SK-N-SH (cell line): Measurements from ENCODE around the gene CBFA2T3. TPM values are rescaled to one million over a fixed set of nuclear protein-coding genes. Genes with fewer than 3 reads are reported as not detected.

Experiments used
- CTCF ChIA-PET: fragments of 300-600, 350-600 bp; formaldehyde crosslinking; extraction: SDS; loops from one replicate; lab custom pipeline; 2021; lab: Yijun Ruan, JAX
- POLR2A ChIA-PET: fragments of 350-600 bp; sonication (Branson Sonifier 250); formaldehyde crosslinking; extraction: SDS; loops from one replicate; lab custom pipeline; 2020; ENCODE audit warnings: antibody characterized with exemption, inconsistent platforms; lab: Yijun Ruan, JAX
- DNase-seq: peaks from one replicate; pipeline ENCODE4 v3.0.0; 2012
- H2AFZ ChIP-seq: fragments of 200-600 bp; sonication (generic); 2 replicates; pipeline ENCODE4 v1.8.1; 2016; ENCODE audit warnings: antibody characterized with exemption, mild to moderate bottlenecking, low read depth
- H3F3A ChIP-seq: fragments of 200-600 bp; sonication (generic); replicated peaks from 2 replicates; pipeline ENCODE3; 2016; ENCODE audit warnings: antibody characterized with exemption, mild to moderate bottlenecking; ENCODE audit not compliant: insufficient read depth
- H3K27ac ChIP-seq, 2 experiments: fragments of 200-500 bp in 1 of 2; fragments of 200-600 bp in 1 of 2; sonication (Bioruptor generic) in 1 of 2; sonication (generic), shearing (Covaris generic) in 1 of 2; 2 replicates each; pipeline versions ENCODE4 v1.5.1 to v1.6.1; 2014 to 2016; ENCODE audit warnings: low read depth in 2 of 2, inconsistent platforms in 1 of 2, low read length in 1 of 2, mild to moderate bottlenecking in 1 of 2, mixed read lengths in 1 of 2
- H3K27me3 ChIP-seq: fragments of 200-600 bp; sonication (generic), shearing (Covaris generic); 2 replicates; pipeline ENCODE4 v1.6.1; 2016; ENCODE audit warnings: mixed run types; ENCODE audit not compliant: insufficient read depth
- H3K36me3 ChIP-seq, 2 experiments: fragments of 200-500 bp in 1 of 2; fragments of 200-600 bp in 1 of 2; sonication (Bioruptor generic) in 1 of 2; sonication (generic) in 1 of 2; replicated peaks in 1 of 2; 2 replicates each; pipeline versions ENCODE3 to v1.5.1; 2014 to 2016; ENCODE audit warnings: low read length in 1 of 2, mild to moderate bottlenecking in 1 of 2; ENCODE audit not compliant: insufficient read depth in 2 of 2, control insufficient read depth in 1 of 2
- H3K4me1 ChIP-seq, 2 experiments: fragments of 200-500 bp in 1 of 2; fragments of 200-600 bp in 1 of 2; sonication (Bioruptor generic) in 1 of 2; sonication (generic), shearing (Covaris generic) in 1 of 2; 2 replicates each; pipeline versions ENCODE4 v1.5.1 to v1.6.1; 2014 to 2016; ENCODE audit warnings: low read depth in 1 of 2, low read length in 1 of 2, mixed run types in 1 of 2; ENCODE audit not compliant: insufficient read depth in 2 of 2, control insufficient read depth in 1 of 2
- H3K4me2 ChIP-seq: fragments of 200-600 bp; sonication (generic), shearing (Covaris generic); 2 replicates; pipeline ENCODE4 v1.6.1; 2017; ENCODE audit warnings: mixed run types
- H3K4me3 ChIP-seq, 2 experiments: fragments of 200-500 bp in 1 of 2; fragments of 200-600 bp in 1 of 2; sonication (Bioruptor generic) in 1 of 2; sonication (generic), shearing (Covaris generic) in 1 of 2; 2 replicates each; pipeline versions ENCODE4 v1.5.1 to v1.8.1; 2014 to 2016; ENCODE audit warnings: low read depth in 2 of 2, inconsistent platforms in 1 of 2, low read length in 1 of 2, mild to moderate bottlenecking in 1 of 2, mixed read lengths in 1 of 2, moderate library complexity in 1 of 2
- H3K79me2 ChIP-seq: fragments of 200-600 bp; sonication (generic); 2 replicates; pipeline ENCODE4 v1.8.1; 2017; ENCODE audit warnings: mild to moderate bottlenecking; ENCODE audit not compliant: insufficient read depth
- H3K9ac ChIP-seq: fragments of 200-600 bp; sonication (generic); 2 replicates; pipeline ENCODE4 v1.6.1; 2017; ENCODE audit warnings: mixed run types
- H3K9me2 ChIP-seq: fragments of 200-600 bp; sonication (generic); 2 replicates; pipeline ENCODE4 v1.6.1; 2017; ENCODE audit warnings: mixed run types
- H3K9me3 ChIP-seq: fragments of 200-600 bp; sonication (generic); 2 replicates; pipeline ENCODE4 v1.6.1; 2017; ENCODE audit warnings: mixed run types, mild to moderate bottlenecking, moderate library complexity
- H4K20me1 ChIP-seq: fragments of 200-600 bp; sonication (generic); 2 replicates; pipeline ENCODE4 v1.6.1; 2017; ENCODE audit warnings: mild to moderate bottlenecking, mixed run types; ENCODE audit not compliant: insufficient read depth
- ELF1 ChIP-seq: IDR thresholded peaks from 2 replicates; pipeline ENCODE4 v1.4.0; 2012
- EP300 ChIP-seq, 2 experiments: IDR thresholded peaks; 2 replicates each; pipeline versions ENCODE4 v1.4.0 to v1.6.1; 2012; ENCODE audit warnings: borderline replicate concordance in 1 of 2, low read depth in 1 of 2, low read length in 1 of 2
- EZH2phosphoT487 ChIP-seq: fragments of 200-600 bp; sonication (generic); IDR thresholded peaks from 2 replicates; pipeline ENCODE4 v1.6.1; 2017; ENCODE audit warnings: low read depth, mixed run types, mild to moderate bottlenecking, antibody characterized with exemption, moderate library complexity, borderline replicate concordance
- FOSL2 ChIP-seq: IDR thresholded peaks from 2 replicates; pipeline ENCODE4 v1.4.0; 2012; ENCODE audit warnings: low read depth, mild to moderate bottlenecking, moderate library complexity, borderline replicate concordance
- FOXM1 ChIP-seq: IDR thresholded peaks from 2 replicates; pipeline ENCODE4 v1.4.0; 2012; ENCODE audit warnings: low read depth, mild to moderate bottlenecking
- GABPA ChIP-seq: IDR thresholded peaks from 2 replicates; pipeline ENCODE4 v1.4.0; 2012; ENCODE audit warnings: low read depth, mild to moderate bottlenecking
- GATA2 ChIP-seq: sonication (generic); formaldehyde crosslinking; IDR thresholded peaks from 2 replicates; pipeline ENCODE4 v1.5.0; 2020; ENCODE audit warnings: mild to moderate bottlenecking, missing genetic modification reagents
- MXI1 ChIP-seq: IDR thresholded peaks from 2 replicates; pipeline ENCODE4 v1.6.1; 2012; ENCODE audit warnings: mild to moderate bottlenecking, low read depth, low read length, improper control_type of control experiment
- NFIC ChIP-seq: IDR thresholded peaks from 2 replicates; pipeline ENCODE4 v1.4.0; 2012; ENCODE audit warnings: borderline replicate concordance
- NRF1 ChIP-seq: IDR thresholded peaks from 2 replicates; pipeline ENCODE4 v1.6.1; 2012; ENCODE audit warnings: low read depth, mild to moderate bottlenecking, low read length
- RFX5 ChIP-seq: IDR thresholded peaks from 2 replicates; pipeline ENCODE4 v1.6.1; 2012; ENCODE audit warnings: mild to moderate bottlenecking, improper control_type of control experiment, low read length
- SIN3A ChIP-seq: IDR thresholded peaks from 2 replicates; pipeline ENCODE4 v1.6.1; 2012; ENCODE audit warnings: low read depth, mild to moderate bottlenecking, low read length, moderate library complexity, borderline replicate concordance
- SMC3 ChIP-seq: IDR thresholded peaks from 2 replicates; pipeline ENCODE4 v1.6.1; 2012; ENCODE audit warnings: low read depth, low read length, improper control_type of control experiment
- TAF1 ChIP-seq: IDR thresholded peaks from 2 replicates; pipeline ENCODE4 v1.6.1; 2012; ENCODE audit warnings: low read depth, mild to moderate bottlenecking, low read length, moderate library complexity, borderline replicate concordance
- TCF12 ChIP-seq: IDR thresholded peaks from 2 replicates; pipeline ENCODE4 v1.4.0; 2012
- YY1 ChIP-seq: IDR thresholded peaks from 2 replicates; pipeline ENCODE4 v1.4.0; 2012; ENCODE audit warnings: low read depth, mild to moderate bottlenecking
- WGBS: methylation state at CpG from one replicate; pipeline ENCODE4 v1.1.6; 2017; ENCODE audit warnings: low lambda C conversion rate; 5-methylcytosine and 5-hydroxymethylcytosine counted together
- polyA plus RNA-seq, 3 experiments: library from polyadenylated mRNA; depleted of rRNA; stranded (reverse); fragments of >200 nt; gene quantifications; 2 replicates each; pipeline ENCODE4 v1.2.3, GENCODE V29; 2012
- TF ChIP-seq, protein P1 (sequence below): IDR thresholded peaks from 2 replicates; pipeline ENCODE4 v1.4.0; 2012; ENCODE audit warnings: low read depth, borderline replicate concordance
- TF ChIP-seq, protein P2 (sequence below): fragments of 150-350 bp; IDR thresholded peaks from 2 replicates; pipeline ENCODE4 v1.6.1; 2016; ENCODE audit warnings: mild to moderate bottlenecking, low read depth, low read length
- TF ChIP-seq, protein P3 (sequence below): IDR thresholded peaks from 2 replicates; pipeline ENCODE4 v1.4.0; 2012; ENCODE audit warnings: low read depth
- TF ChIP-seq, protein P4 (sequence below): IDR thresholded peaks from 2 replicates; pipeline ENCODE4; 2012
- TF ChIP-seq, protein P5 (sequence below): fragments of 150-350 bp; IDR thresholded peaks from 2 replicates; pipeline ENCODE4 v1.6.1; 2017; ENCODE audit warnings: antibody characterized with exemption, low read length, low read depth, borderline replicate concordance

Gene CBFA2T3
- polyA plus RNA-seq, 1 of the 3 experiments (the other 2 are of a cell fraction), result not detected

DNA sequence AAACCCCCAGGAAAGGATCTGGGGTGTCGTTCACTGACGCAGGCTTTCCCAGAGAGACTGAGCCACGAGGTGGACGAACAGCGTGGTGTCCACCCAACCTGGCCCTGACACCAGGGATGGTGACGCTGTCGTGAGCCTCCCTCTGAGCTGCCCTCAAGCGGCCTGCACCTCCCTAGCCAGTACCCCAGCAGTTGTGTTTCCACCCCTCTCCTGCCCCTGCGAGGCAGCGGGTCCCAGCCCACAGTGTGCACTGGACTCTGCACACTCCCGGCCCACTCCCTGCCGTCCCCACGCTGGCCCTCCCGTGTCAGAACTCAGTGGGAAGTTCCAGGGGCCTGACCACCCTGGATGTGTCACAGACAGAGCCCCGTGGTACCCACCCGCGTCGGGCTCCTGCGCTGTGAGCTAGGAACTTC, 39.8 kb downstream of the CBFA2T3 start:
- Histone ChIP-seq H3K9me3 (no peaks in the 10 kb centered on the region), H3K9ac (no peak overlapping the region), H3F3A (peaks cover 3% of the 10 kb centered on the region), H3K27ac (no peak overlapping the region), H3K4me1 (peaks cover 0 to 21% of the 10 kb centered on the region in 2 experiments; a peak in 1 of 4 replicates), H4K20me1 (0 out of 2 replicates have a peak, but pooled peaks cover 4% of the 10 kb centered on the region), H2AFZ (no peak overlapping the region), H3K36me3 (no peaks in the 10 kb centered on the region), H3K27me3 (peaks cover 83% of the 10 kb centered on the region), H3K79me2 (no peaks in the 10 kb centered on the region), H3K4me2 (no peak overlapping the region), H3K9me2 (no peaks in the 10 kb centered on the region), H3K4me3 (no peak overlapping the region)
- WGBS, result 41% methylated on average over 11 of the region's 19 CpGs
- POLR2A ChIA-PET, result no interaction called here
- DNase-seq, result no peak
- CTCF ChIA-PET, result interaction anchor here (0.9 to 1.5 kb wide), 2 partner anchors 80 to 230 kb away, joined by 3 to 4 read pairs; no protein-coding TSS in a partner anchor
- TF ChIP-seq NRF1 (no peak), ELF1 (no peak), TCF12 (no peak), SIN3A (no peak), NFIC (no peak), RFX5 (no peak), FOXM1 (no peak), GABPA (no peak), SMC3 (no peak), EZH2phosphoT487 (no peak)
- TF ChIP-seq, protein P1, sequence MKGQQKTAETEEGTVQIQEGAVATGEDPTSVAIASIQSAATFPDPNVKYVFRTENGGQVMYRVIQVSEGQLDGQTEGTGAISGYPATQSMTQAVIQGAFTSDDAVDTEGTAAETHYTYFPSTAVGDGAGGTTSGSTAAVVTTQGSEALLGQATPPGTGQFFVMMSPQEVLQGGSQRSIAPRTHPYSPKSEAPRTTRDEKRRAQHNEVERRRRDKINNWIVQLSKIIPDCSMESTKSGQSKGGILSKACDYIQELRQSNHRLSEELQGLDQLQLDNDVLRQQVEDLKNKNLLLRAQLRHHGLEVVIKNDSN, result no peak
- TF ChIP-seq, protein P2, sequence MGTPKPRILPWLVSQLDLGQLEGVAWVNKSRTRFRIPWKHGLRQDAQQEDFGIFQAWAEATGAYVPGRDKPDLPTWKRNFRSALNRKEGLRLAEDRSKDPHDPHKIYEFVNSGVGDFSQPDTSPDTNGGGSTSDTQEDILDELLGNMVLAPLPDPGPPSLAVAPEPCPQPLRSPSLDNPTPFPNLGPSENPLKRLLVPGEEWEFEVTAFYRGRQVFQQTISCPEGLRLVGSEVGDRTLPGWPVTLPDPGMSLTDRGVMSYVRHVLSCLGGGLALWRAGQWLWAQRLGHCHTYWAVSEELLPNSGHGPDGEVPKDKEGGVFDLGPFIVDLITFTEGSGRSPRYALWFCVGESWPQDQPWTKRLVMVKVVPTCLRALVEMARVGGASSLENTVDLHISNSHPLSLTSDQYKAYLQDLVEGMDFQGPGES, result no peak
- TF ChIP-seq, protein P3, sequence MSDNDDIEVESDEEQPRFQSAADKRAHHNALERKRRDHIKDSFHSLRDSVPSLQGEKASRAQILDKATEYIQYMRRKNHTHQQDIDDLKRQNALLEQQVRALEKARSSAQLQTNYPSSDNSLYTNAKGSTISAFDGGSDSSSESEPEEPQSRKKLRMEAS, result no peak
- TF ChIP-seq, protein P4, sequence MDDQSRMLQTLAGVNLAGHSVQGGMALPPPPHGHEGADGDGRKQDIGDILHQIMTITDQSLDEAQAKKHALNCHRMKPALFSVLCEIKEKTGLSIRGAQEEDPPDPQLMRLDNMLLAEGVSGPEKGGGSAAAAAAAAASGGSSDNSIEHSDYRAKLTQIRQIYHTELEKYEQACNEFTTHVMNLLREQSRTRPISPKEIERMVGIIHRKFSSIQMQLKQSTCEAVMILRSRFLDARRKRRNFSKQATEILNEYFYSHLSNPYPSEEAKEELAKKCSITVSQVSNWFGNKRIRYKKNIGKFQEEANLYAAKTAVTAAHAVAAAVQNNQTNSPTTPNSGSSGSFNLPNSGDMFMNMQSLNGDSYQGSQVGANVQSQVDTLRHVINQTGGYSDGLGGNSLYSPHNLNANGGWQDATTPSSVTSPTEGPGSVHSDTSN, result no peak

DNA sequence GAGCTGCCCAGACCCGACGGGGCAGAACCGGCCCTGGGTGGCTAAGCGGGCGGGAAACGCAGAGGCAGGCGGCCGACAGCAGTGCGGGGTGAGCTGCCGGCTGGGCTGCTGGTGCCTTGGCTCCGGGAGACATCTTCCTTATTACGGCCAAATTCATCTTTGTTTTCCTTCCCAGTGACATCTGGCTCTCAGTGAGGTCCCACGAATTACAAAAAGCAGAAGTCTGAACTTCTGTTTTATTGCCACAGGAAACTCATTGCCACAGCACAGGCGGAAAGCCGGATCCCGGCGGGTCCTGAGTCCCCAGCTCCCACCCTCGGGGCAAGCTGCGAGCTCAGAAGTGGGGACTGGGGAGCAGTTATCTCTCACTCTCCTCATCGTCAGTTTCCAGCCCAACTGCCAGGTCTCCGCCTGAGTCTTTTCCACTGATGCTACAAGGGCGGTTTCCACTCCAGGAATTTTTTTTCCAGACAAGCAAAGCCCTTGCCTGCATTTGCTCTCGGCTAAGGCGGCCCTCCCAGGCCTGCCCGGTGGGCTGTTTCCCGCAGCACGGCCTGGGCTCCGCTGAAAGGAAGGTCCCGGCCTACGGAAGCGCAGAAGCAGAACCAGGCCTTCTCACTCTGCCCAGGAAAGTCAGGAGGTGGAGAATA, 40.3 kb downstream of the CBFA2T3 start:
- H3K79me2 ChIP-seq, result no peaks in the 10 kb centered on the region
- H3K4me3 ChIP-seq, result no peak overlapping the region
- no peak overlapping the region for H3K4me2 ChIP-seq
- H3K9me2 ChIP-seq, result no peaks in the 10 kb centered on the region
- H3K36me3 ChIP-seq, result no peaks in the 10 kb centered on the region
- CTCF ChIA-PET, result interaction anchor here (0.7 to 1.5 kb wide), 4 partner anchors 10 to 231 kb away, joined by 3 to 5 read pairs (median 4); no protein-coding TSS in a partner anchor
- 24% methylated on average over 22 of the region's 31 CpGs for WGBS
- H3K27me3 ChIP-seq, result peaks cover 85% of the 10 kb centered on the region
- no peak for DNase-seq
- POLR2A ChIA-PET, result no interaction called here
- H3K27ac ChIP-seq, result no peak overlapping the region
- no peaks in the 10 kb centered on the region for H3K9me3 ChIP-seq
- 0 out of 2 replicates have a peak, but pooled peaks cover 4% of the 10 kb centered on the region for H4K20me1 ChIP-seq
- no peak overlapping the region for H2AFZ ChIP-seq
- no peak overlapping the region for H3K9ac ChIP-seq
- peaks cover 3% of the 10 kb centered on the region for H3F3A ChIP-seq
- peaks cover 0 to 19% of the 10 kb centered on the region in 2 experiments; a peak in 1 of 4 replicates for H3K4me1 ChIP-seq
- no peak for TF ChIP-seq SIN3A
- no peak for TF ChIP-seq FOSL2
- TF ChIP-seq MXI1, result no peak
- TF ChIP-seq, protein P4, result no peak
- no peak for TF ChIP-seq GATA2 (CRISPR knock-in tag)
- no peak for TF ChIP-seq TAF1
- no peak for TF ChIP-seq EP300 (IDR thresholded peaks at IDR 0.05; ENCODE audit: borderline replicate concordance in 1 of 2, low read depth in 1 of 2, low read length in 1 of 2)
- no peak for TF ChIP-seq YY1
- TF ChIP-seq, protein P5, sequence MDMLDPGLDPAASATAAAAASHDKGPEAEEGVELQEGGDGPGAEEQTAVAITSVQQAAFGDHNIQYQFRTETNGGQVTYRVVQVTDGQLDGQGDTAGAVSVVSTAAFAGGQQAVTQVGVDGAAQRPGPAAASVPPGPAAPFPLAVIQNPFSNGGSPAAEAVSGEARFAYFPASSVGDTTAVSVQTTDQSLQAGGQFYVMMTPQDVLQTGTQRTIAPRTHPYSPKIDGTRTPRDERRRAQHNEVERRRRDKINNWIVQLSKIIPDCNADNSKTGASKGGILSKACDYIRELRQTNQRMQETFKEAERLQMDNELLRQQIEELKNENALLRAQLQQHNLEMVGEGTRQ, result no peak
- TF ChIP-seq, protein P2, result no peak
